HCT116 (cell line): ENCODE results near the gene GRIN2C.

Experiments used
- CBX3 ChIP-seq: IDR thresholded peaks from 2 replicates; pipeline ENCODE4 v1.6.1; 2012; ENCODE audit warnings: low read depth
- CEBPB ChIP-seq: IDR thresholded peaks from 2 replicates; pipeline ENCODE4 v1.6.1; 2012; ENCODE audit warnings: low read depth
- EZH2phosphoT487 ChIP-seq: fragments of 200-600 bp; IDR thresholded peaks from 2 replicates; pipeline ENCODE4 v1.6.1; 2018; ENCODE audit warnings: antibody characterized with exemption, borderline replicate concordance
- POLR2A ChIP-seq: IDR thresholded peaks from 2 replicates; pipeline ENCODE4 v1.7.0; 2011; ENCODE audit warnings: borderline replicate concordance; ENCODE audit not compliant: insufficient read depth, insufficient read length; ENCODE audit errors: extremely low read depth
- RAD21 ChIP-seq: IDR thresholded peaks from 2 replicates; pipeline ENCODE4 v1.6.1; 2012; ENCODE audit warnings: low read depth, mild to moderate bottlenecking
- REST ChIP-seq: IDR thresholded peaks from 2 replicates; pipeline ENCODE4 v1.6.1; 2012; ENCODE audit warnings: low read depth
- SIN3A ChIP-seq: IDR thresholded peaks from 2 replicates; pipeline ENCODE4 v1.6.1; 2012; ENCODE audit warnings: low read depth
- SP1 ChIP-seq: IDR thresholded peaks from 2 replicates; pipeline ENCODE4 v1.6.1; 2012; ENCODE audit warnings: low read depth
- TF ChIP-seq, protein P1 (sequence below), 3 experiments: fragments of 200-600 bp in 1 of 3; sonication (generic) in 1 of 3; IDR thresholded peaks in 2 of 3; conservative IDR thresholded peaks in 1 of 3; 2 replicates each; pipeline ENCODE4 v1.5.1; 2012 to 2017; ENCODE audit warnings: low read depth in 2 of 3, low read length in 2 of 3, antibody characterized with exemption in 1 of 3, borderline replicate concordance in 1 of 3, control low read depth in 1 of 3, mild to moderate bottlenecking in 1 of 3, mixed read lengths in 1 of 3, mixed run types in 1 of 3, moderate library complexity in 1 of 3; ENCODE audit not compliant: insufficient read depth in 1 of 3

DNA sequence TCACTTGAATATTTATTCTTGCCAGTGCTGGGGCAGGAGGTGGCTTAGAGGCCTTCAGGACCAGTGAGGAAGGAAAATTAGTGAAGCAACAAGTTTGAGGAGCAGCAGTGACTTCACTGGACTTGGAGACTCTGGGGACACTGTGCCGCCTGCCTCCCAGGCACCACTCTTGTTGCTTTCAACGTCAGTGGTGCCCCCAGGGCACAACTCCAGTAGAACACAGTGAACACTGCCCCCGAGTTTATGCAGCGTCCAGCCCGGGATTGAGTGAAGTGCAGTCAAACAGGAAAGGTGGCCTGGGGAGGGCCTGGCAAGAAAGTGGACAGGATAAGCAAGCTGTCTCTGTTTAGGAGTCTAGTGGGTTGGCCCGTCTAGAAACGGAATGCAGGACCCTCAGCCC lies 59.2 kb downstream of the GRIN2C start:
- TF ChIP-seq, protein P1, sequence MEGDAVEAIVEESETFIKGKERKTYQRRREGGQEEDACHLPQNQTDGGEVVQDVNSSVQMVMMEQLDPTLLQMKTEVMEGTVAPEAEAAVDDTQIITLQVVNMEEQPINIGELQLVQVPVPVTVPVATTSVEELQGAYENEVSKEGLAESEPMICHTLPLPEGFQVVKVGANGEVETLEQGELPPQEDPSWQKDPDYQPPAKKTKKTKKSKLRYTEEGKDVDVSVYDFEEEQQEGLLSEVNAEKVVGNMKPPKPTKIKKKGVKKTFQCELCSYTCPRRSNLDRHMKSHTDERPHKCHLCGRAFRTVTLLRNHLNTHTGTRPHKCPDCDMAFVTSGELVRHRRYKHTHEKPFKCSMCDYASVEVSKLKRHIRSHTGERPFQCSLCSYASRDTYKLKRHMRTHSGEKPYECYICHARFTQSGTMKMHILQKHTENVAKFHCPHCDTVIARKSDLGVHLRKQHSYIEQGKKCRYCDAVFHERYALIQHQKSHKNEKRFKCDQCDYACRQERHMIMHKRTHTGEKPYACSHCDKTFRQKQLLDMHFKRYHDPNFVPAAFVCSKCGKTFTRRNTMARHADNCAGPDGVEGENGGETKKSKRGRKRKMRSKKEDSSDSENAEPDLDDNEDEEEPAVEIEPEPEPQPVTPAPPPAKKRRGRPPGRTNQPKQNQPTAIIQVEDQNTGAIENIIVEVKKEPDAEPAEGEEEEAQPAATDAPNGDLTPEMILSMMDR (IDR thresholded peaks at IDR 0.05 in 2 of 3, conservative IDR thresholded peaks at IDR 0.05 in 1 of 3; ENCODE audit: borderline replicate concordance in 1 of 3, insufficient read depth in 1 of 3, low read depth in 2 of 3, low read length in 2 of 3), result no peak
- TF ChIP-seq RAD21, result no peak
- TF ChIP-seq SP1, result no peak
- no peak for TF ChIP-seq CEBPB
- TF ChIP-seq EZH2phosphoT487, result no peak
- no peak for TF ChIP-seq CBX3
- no peak for TF ChIP-seq REST
- no peak for TF ChIP-seq SIN3A
- no peak for TF ChIP-seq POLR2A
